ENCODE data around the gene ASRGL1. TPM values are rescaled to one million over a fixed set of nuclear protein-coding genes. Genes with fewer than 3 reads are reported as not detected.

ASRGL1 gene
- total RNA-seq, 1 experiment from 2014 or later = 37.7 TPM

DNA sequence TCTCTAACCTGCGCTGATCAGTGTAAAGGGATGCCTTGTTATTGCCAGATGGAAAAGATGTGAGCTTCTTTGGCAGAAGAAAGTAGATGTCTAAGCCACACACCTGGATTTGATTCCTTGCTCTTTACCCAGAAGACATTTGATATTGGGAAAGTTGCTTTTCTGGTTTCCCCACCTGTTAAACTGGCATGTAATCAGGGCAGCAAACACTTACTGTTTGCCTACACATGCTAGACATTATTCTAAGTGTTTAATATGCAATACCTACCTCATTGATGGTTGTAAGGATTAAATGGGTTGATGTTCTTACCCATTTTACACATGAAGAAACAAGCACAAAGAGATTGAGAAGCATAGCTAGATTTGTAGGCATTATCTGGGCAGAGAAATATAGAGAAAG lies 16.6 kb downstream of the ASRGL1 start:
- no peak for DNase-seq (ENCODE audit: low spot score)
- Histone ChIP-seq H3K4me1 (ENCODE audit: insufficient read depth, low read length, poor library complexity, severe bottlenecking) (no peaks in the 10 kb centered on the region), H3K36me3 (ENCODE audit: insufficient read depth, low read length, poor library complexity, severe bottlenecking) (no peaks in the 10 kb centered on the region), H3K4me3 (ENCODE audit: low read depth, low read length, poor library complexity, severe bottlenecking) (no peak overlapping the region), H3K27me3 (replicated peaks; ENCODE audit: insufficient read depth, low read depth, low read length, poor library complexity) (no peaks in the 10 kb centered on the region), H3K9me3 (ENCODE audit: low read depth, low read length, poor library complexity, severe bottlenecking) (no peaks in the 10 kb centered on the region), H3K27ac (ENCODE audit: low read depth, low read length, poor library complexity, severe bottlenecking) (no peak overlapping the region)
- TF ChIP-seq, protein P1, sequence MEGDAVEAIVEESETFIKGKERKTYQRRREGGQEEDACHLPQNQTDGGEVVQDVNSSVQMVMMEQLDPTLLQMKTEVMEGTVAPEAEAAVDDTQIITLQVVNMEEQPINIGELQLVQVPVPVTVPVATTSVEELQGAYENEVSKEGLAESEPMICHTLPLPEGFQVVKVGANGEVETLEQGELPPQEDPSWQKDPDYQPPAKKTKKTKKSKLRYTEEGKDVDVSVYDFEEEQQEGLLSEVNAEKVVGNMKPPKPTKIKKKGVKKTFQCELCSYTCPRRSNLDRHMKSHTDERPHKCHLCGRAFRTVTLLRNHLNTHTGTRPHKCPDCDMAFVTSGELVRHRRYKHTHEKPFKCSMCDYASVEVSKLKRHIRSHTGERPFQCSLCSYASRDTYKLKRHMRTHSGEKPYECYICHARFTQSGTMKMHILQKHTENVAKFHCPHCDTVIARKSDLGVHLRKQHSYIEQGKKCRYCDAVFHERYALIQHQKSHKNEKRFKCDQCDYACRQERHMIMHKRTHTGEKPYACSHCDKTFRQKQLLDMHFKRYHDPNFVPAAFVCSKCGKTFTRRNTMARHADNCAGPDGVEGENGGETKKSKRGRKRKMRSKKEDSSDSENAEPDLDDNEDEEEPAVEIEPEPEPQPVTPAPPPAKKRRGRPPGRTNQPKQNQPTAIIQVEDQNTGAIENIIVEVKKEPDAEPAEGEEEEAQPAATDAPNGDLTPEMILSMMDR (conservative IDR thresholded peaks at IDR 0.05; ENCODE audit: low read depth, low read length) = no peak
- TF ChIP-seq EZH2 (IDR thresholded peaks at IDR 0.05; ENCODE audit: borderline replicate concordance, low read depth, low read length, poor library complexity, severe bottlenecking) = no peak
- ChIA-PET POLR2A (ENCODE audit: low non-redundant PET) (no interaction called here), CTCF (no interaction called here)
- intact Hi-C loops (cut with micrococcal nuclease; ENCODE audit: unreplicated experiment) = no loop called here
- no TSS peak for BruUV-seq (replicated peaks)

DNA sequence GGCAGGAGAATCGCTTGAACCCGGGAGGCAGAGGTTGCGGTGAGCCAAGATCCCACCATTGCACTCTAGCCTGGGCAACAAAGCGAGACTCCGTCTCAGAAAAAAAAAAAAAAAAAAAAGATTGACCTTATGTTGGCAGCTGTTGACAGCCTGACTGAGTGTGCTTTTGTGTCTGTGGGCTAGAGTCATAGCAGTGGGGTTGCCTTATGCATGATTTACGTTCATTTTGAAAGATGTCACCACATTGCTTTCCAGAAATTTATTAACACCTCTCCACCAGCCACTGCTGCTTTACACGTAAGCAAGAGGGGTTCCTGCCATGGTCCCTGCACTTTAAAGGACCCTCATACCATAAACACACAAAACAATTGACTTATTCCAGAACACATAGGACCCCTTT lies 21.0 kb downstream of the ASRGL1 start:
- Histone ChIP-seq H3K4me3 (ENCODE audit: low read depth, low read length, poor library complexity, severe bottlenecking) (no peak overlapping the region), H3K4me1 (ENCODE audit: insufficient read depth, low read length, poor library complexity, severe bottlenecking) (no peaks in the 10 kb centered on the region), H3K27me3 (replicated peaks; ENCODE audit: insufficient read depth, low read depth, low read length, poor library complexity) (no peaks in the 10 kb centered on the region), H3K9me3 (ENCODE audit: low read depth, low read length, poor library complexity, severe bottlenecking) (no peaks in the 10 kb centered on the region), H3K27ac (ENCODE audit: low read depth, low read length, poor library complexity, severe bottlenecking) (no peak overlapping the region), H3K36me3 (ENCODE audit: insufficient read depth, low read length, poor library complexity, severe bottlenecking) (no peaks in the 10 kb centered on the region)
- DNase-seq (ENCODE audit: low spot score) = no peak
- ChIA-PET CTCF (no interaction called here), POLR2A (ENCODE audit: low non-redundant PET) (no interaction called here)
- TF ChIP-seq EZH2 (IDR thresholded peaks at IDR 0.05; ENCODE audit: borderline replicate concordance, low read depth, low read length, poor library complexity, severe bottlenecking) = no peak
- TF ChIP-seq, protein P1 (conservative IDR thresholded peaks at IDR 0.05; ENCODE audit: low read depth, low read length) = no peak
- intact Hi-C loops (cut with micrococcal nuclease; ENCODE audit: unreplicated experiment) = no loop called here
- BruUV-seq (replicated peaks) = no TSS peak

DNA sequence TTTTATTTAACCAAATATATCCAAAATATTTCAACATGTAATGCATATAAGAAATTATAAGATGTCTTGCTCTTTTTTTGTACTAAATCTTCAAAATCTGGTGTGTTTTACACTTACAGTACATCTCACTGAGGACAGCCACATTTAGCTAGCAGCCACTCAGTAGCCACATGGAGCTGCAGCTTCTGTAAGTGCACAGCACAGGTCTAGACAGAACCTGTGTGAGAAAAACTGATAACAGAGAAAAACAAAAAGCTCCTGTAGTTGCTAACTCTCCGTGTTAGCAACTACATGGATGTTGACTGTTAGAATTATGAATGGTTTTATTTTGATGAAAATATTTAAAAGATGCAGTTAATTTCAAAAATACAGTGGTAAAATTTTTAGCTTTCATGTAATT lies 22.2 kb downstream of the ASRGL1 start:
- H3K9me3 ChIP-seq (ENCODE audit: low read depth, low read length, poor library complexity, severe bottlenecking) = no peaks in the 10 kb centered on the region
- H3K4me3 ChIP-seq (ENCODE audit: low read depth, low read length, poor library complexity, severe bottlenecking) = no peak overlapping the region
- no TSS peak for BruUV-seq (replicated peaks)
- H3K27ac ChIP-seq (ENCODE audit: low read depth, low read length, poor library complexity, severe bottlenecking) = no peak overlapping the region
- intact Hi-C loops (cut with micrococcal nuclease; ENCODE audit: unreplicated experiment) = no loop called here
- H3K27me3 ChIP-seq (replicated peaks; ENCODE audit: insufficient read depth, low read depth, low read length, poor library complexity) = no peaks in the 10 kb centered on the region
- TF ChIP-seq EZH2 (IDR thresholded peaks at IDR 0.05; ENCODE audit: borderline replicate concordance, low read depth, low read length, poor library complexity, severe bottlenecking) = no peak
- TF ChIP-seq, protein P1 (conservative IDR thresholded peaks at IDR 0.05; ENCODE audit: low read depth, low read length) = no peak
- ChIA-PET POLR2A (ENCODE audit: low non-redundant PET) (no interaction called here), CTCF (no interaction called here)
- H3K4me1 ChIP-seq (ENCODE audit: insufficient read depth, low read length, poor library complexity, severe bottlenecking) = no peaks in the 10 kb centered on the region
- no peak for DNase-seq (ENCODE audit: low spot score)
- H3K36me3 ChIP-seq (ENCODE audit: insufficient read depth, low read length, poor library complexity, severe bottlenecking) = no peaks in the 10 kb centered on the region
